GM18526 (cell line): ENCODE results near the gene PRDM16.

Source experiments
- POLR2A ChIP-seq: IDR thresholded peaks from 3 replicates; pipeline ENCODE4 v1.6.1; 2011; ENCODE audit not compliant: insufficient read length; ENCODE audit errors: extremely low read depth

The PRDM16 gene

DNA sequence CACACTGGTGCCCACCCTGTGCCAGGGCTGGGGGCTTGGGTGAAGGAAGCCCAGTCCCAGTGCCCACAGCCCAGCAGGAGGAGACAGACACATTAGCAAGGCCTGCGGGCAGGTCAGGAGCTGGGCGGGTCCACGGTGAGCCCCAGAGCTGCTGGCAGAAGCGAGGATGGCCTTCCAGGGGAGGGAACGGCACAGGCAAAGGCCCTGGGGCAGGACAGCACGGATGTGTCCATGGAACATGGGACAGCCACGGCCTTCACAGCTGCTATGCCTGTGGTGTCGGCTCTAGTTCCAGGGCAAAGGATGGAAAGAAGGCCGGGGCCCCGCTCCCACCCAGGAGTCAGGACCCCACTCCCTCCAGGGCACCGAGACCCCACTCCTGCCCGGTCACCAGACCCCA lies 220.5 kb downstream of the PRDM16 start:
- no peak for TF ChIP-seq POLR2A

DNA sequence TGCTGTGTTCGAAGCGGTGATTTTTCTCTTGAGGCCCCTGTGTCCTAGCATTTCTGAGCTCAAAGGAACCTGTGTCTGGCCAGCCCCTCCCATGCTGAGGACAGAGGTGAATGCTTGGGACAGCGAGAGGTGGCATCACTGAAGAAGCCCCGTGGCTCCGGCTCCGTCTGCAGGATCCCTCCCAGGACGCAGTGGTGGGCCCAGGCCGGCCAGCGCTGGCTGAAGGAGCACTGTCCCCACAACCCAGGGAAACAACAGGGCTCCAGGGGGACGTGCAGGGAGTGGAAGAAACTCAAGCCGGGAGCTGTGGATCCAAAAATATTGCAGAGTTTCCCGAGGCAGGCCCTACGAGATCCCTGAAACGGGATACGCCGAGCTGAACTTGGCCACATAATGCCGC lies 221.4 kb downstream of the PRDM16 start:
- no peak for TF ChIP-seq POLR2A

DNA sequence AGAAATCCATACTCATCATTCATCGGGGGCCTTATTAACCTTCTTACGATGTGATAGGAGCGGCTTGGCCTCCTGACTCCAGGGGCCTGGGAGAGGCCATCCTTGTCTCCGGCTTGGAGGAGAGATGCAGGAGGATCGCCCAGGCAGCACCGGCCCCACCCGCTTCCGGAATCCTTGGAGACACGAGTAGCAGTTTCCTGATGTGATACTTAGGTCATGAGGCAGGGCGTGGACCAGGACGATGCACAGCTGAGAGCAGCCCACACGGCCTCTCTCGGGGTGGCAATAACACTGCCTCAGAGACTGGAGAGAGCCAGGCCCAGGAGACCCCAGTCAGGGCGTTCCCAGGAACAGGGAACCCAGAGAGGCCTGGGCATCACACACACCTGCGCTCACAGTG lies 221.9 kb downstream of the PRDM16 start:
- TF ChIP-seq POLR2A = no peak

DNA sequence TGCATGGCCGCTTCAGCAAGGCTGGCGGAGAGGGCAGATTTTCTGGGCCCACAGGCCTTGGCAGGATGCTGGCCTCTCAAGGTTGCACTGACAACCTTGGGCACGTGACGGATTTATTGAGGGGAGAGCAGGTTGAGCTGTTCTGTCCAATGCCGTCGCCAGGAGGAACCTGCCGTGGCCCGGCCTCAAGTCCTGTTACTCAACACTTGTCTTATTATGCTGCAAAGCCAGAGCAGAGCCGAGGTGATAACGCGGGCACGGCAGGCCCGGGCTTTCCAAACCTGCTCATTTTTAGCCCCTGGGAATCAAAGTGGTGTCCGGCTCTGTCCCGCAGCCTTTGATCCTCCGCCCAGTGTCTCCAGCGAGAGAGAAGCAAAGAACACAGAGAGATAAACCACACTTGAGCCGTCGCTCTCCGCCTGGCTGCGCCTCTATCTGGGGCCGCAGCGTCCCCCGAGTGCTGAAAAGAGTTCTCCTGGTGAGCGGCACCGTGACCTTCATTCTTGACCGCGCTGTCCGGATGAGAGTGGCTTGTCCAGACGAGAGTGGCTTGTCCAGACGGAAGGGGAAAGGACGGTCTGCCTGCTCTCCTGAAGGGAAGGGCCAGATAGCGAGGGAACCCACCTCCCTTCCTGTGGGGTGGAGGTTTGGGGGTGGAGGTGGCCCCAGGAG lies 223.2 kb downstream of the PRDM16 start:
- no peak for TF ChIP-seq POLR2A

DNA sequence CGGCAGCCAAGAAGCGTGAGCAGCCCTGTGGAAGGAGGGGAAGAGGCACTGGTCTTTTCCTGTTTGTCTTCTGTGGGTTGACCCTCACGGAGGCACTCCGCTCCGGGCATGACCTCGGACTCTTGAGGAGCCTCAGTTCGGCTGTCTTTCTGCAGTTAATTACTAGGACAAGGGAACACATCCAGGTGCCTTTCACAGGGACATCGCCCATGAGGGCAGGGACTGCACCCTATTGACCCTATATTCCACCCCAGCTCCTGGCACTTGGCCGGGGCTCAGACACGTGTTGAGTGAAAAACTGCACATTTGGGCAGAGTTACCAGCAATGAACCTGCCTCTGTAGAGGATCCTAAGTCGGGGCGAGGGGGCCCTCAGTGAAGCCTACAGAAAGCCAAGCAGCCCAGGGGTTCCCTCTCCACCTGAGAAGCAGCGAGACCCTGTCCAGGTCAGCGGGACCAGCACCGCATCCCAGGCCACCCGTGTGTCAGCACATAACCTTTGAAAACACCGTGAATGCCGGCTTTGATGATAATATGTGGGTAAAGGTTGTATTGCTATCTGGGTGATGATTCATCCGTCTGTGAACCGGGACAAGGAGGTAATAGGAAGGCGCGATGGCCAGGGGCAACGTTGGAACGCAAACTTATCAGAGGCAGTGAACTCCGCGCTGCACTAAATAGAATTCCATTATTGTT lies 224.0 kb downstream of the PRDM16 start:
- TF ChIP-seq POLR2A = no peak

DNA sequence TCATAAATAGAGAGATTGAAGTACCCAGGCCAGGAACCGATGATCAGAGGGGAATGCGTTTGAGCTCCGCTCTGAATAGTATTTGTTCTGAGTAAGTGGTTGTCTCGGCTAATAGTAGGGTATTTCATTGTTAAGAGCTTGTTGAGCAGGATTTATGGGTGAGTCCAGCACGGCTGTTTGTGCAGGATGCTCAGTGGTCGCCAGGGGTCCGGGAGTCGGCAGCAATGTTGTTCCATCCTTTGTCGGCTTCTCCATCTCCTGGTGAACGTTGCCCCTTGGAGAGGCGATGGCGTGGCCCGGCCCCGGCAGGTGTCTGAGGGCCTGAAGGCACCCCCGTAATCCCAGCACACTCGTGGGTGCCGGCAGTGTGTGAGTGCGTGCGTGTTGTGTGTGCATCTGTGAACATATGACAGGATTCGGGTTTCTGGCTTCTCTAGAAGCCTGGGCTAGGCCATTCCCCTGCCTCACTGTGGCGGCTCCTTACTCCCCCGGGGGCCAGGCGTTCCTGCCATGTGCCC lies 224.6 kb downstream of the PRDM16 start:
- TF ChIP-seq POLR2A = no peak

DNA sequence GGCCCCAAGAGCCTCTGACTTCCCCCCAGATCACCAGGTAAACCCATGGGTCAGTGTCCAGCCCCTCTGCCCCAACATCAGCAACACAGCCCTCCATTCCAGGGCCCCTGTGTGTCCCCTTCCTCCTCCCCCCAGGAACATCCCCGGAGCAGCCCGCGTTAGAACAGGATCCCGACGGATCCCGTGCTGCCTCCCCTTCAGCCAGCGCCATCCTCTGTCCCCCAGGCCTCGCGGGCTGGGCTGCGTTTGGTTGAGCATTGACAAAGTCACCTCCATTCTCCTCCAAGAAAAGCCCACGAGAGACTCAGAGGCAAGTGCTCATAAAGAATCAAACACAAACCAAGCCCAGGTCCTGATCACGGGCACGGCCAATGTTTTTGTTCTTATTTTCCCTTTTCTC lies 225.4 kb downstream of the PRDM16 start:
- no peak for TF ChIP-seq POLR2A

DNA sequence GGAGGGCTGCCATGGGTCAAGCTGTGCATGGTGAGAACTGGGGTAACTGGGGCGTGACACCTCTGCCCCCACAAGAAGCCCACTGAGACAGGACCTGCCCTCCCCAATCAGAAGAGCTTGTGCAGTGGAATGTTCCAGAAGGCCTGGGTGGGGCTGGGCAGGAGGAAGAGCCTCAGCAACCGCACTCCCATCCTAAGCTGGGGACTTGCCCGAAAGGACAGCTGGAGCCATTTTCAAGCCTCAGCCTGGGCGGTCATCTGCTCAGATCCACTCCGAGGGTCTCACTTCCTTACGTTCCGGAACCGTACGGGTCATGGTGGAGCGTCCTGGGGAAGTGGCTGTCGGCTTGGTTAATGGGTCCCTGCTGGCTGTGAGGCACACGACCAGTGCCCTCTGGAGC lies 226.8 kb downstream of the PRDM16 start:
- TF ChIP-seq POLR2A = no peak

DNA sequence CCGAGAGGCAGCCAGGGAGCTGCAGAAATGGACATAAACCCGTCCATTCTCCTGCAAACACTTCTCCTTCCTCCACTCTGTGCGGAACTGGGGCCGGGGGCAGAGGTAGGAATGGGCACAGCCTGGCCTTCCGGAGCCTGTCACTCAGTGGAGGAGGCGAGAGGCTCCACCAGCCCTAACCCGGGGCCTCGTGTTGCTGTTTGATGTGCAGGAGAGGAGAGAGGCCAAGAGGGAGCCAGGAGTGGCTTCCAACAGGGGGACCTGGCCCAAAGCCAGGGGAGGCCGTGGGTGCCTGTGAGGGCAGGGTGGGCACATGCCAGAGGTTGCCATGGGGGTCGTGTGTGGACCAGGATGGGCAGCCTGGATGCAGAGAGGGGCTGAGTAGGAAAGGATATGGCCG lies 227.3 kb downstream of the PRDM16 start:
- no peak for TF ChIP-seq POLR2A

DNA sequence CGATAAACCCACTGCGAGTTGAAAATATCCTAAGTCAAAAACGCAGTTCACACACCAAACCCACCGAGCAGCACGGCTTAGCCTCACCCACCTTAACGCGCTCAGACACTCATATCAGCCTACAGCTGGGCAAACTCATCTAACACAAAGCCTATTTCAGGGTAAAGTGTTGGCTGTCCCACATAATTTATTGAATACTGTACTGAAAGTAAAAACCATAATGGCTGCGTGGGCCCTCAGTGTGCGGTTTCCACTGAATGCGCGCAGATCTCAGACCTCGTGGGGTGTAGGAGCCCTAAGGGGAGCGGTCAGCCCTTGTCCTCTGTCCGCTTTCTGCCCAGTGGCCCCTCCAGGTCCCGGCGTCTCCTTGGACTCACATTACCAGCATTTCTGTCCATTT lies 227.8 kb downstream of the PRDM16 start:
- TF ChIP-seq POLR2A = no peak

DNA sequence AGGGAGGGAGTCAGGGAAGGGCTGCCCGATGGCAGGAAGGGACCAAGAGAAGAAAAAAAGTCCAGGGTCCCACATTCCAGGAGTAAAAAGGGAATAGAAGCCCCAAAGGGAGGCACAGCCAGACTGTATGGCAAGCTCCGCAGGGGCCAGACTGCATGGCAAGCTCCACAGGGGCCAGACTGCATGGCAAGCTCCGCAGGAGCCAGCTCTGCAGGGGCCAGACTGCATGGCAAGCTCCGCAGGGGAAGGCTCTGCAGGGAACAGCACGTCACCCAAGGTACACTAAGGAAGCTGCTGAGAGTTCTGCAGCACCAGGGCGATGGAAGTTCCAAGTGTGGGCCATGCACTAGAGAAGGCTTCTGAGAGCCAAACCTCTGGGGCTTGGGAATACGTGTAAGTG lies 228.8 kb downstream of the PRDM16 start:
- TF ChIP-seq POLR2A = no peak

DNA sequence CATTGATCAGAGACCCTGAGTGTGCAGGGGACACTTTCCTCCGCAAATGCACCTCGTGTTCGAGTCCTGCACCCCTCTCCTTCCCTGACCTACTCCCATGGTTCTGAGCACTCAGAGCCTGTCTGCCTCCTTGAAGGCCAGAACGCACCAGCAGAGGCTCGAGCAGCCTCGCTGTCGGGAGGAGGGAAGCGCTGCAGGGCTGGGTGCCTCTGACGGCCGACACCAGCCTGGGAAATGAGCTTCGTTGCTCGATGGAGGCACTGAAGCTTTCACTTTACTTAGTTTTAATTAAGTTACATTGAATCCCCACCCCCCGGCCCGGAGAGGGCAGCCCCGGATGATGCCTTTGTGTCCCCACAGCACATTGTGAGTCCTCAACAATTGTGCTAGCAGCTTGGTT lies 229.2 kb downstream of the PRDM16 start:
- TF ChIP-seq POLR2A = no peak

DNA sequence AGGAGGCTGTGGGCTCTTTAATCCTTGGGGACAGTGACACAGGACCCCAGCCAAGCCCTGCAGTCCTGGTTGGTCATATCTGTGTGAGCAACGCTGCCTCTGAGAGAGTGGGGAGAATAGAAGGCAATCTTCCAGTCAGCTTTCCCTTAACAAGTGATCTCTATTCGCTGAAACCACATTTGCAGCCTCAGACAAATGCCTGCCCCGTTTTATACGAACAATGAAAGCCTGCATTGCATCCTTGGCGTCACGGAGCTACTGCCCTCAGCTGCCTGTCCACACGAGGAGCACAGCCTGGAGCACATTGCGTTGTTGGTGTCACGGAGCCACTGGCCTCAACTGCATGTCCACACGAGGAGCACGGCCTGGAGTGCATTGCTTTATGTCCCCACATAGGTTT lies 235.2 kb downstream of the PRDM16 start:
- no peak for TF ChIP-seq POLR2A

DNA sequence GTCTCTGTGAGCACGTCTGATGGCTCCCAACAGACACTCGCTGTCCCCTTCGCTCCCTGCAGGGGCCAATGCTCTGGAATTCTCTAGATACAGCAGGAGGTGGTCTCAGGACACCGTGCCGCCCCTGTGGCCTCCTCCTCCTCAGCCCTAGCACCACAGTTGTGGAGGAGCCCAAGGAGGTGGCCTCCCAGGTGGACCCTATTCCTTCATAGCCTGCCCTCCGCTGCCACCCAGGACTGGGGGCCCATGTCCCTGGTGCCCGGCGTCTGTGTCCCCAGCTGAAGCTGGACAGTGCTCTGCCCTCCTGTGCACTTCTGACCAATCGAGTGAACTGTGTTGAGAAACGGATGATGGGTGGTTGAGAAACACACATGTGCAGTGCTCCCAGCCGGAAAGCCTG lies 235.7 kb downstream of the PRDM16 start:
- no peak for TF ChIP-seq POLR2A

DNA sequence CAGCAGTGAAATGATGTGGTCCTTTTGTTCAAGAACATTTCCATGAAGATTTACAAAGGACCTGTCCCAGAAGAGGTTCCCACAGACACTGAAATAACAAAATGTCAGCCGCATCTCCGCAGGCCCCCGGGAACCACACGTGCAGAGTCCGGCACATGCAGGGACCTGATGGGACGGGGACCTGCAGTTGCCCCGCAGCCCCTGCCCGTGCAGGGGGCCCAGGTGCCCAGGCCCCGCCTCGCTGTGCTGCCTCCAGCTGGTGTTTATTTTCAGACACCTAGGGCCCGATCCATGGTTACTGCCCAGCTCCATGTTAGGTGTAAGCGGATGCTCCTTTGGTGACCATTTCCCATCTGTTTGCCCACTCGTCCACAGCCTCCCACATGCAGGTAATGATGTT lies 236.2 kb downstream of the PRDM16 start:
- no peak for TF ChIP-seq POLR2A

DNA sequence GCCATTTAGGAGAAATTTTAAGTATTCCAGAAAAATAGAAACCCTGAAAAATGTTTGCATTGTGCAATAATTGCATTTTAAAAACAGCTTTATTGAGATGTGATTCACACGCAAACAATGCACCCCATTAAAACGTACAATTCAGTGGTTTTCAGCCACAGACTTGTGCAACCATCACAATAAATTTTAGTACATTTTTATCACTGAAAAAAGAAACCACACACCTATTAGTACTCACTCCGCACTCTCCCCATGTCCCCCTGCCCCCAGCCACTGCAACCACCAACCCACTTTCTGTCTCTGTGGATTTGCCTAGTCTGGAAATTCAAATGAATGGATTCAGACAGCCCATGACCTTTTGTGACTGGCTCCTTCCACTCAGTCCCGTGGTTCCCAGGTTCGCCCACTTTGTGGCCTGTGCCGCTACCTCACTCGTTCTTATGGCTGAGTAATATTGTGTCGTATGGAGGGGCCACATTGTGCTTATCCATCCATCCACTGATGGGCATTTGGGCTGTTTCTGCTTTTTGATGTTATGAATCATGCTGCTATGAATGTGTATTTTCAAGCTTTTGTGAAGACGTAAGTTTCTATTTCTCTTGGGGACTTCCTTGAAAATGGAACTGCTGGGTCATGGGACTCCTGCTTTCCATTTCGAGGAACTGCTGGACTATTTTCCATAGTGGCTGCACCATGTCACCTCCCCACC lies 237.7 kb downstream of the PRDM16 start:
- no peak for TF ChIP-seq POLR2A
